ENCODE data around the gene KIAA0319L.

KIAA0319L gene

DNA sequence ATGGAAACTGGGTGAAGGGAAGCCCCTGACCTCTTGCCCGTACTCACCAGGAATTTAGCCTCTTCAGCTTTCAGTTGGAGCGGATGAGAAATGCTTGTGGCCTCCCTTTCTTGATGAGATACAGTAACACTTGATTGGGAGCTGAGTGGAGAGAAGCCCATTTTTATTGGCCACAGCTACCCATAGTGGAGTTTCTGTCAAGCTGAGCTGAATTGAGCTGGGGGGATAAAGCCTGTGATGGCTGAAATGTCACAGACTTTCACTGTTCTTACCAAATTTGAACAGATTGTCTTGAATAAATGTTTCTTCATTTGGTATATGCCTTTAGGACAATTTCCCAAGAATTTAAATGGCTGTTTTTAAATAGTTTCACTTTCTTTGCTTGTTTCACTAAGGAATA lies 162.8 kb downstream of the KIAA0319L start:
- Histone ChIP-seq H3K36me3 (ENCODE audit: control insufficient read depth, low read length) (peaks cover 68% of the 10 kb centered on the region), H4K20me1 (ENCODE audit: control insufficient read depth, insufficient read depth, low read depth, low read length) (no peaks in the 10 kb centered on the region), H3K4me1 (ENCODE audit: control insufficient read depth, low read length) (no peaks in the 10 kb centered on the region), H3K9me3 (ENCODE audit: control insufficient read depth, insufficient read depth, low read length) (no peaks in the 10 kb centered on the region), H3K27me3 (ENCODE audit: control insufficient read depth, low read length) (no peaks in the 10 kb centered on the region), H3K27ac (ENCODE audit: low read depth, low read length) (no peak overlapping the region), H3K9me2 (replicated peaks; ENCODE audit: control insufficient read depth, low read length) (no peaks in the 10 kb centered on the region), H3F3A (ENCODE audit: control insufficient read depth, insufficient read depth) (no peaks in the 10 kb centered on the region), H3K4me2 (ENCODE audit: low read length) (no peak overlapping the region), H3K79me2 (ENCODE audit: control insufficient read depth, low read length) (no peaks in the 10 kb centered on the region), H3K4me3 (ENCODE audit: low read length) (no peak overlapping the region)
- no peak for TF ChIP-seq EZH2phosphoT487 (IDR thresholded peaks at IDR 0.05; ENCODE audit: borderline replicate concordance, low read length)
- no peak for TF ChIP-seq CTCF (IDR thresholded peaks at IDR 0.05; ENCODE audit: low read depth, low read length, poor library complexity, severe bottlenecking)

- TF ChIP-seq CTCF (IDR thresholded peaks at IDR 0.05; ENCODE audit: low read depth, low read length, poor library complexity, severe bottlenecking) (no peak), EZH2phosphoT487 (IDR thresholded peaks at IDR 0.05; ENCODE audit: borderline replicate concordance, low read length) (no peak)
- Histone ChIP-seq H3K36me3 (ENCODE audit: control insufficient read depth, low read length) (peaks cover 57% of the 10 kb centered on the region), H3K4me2 (ENCODE audit: low read length) (no peak overlapping the region)
Observed at GRCh38 chr1:35390600-35391494, 166.4 kb downstream of the KIAA0319L start.

DNA sequence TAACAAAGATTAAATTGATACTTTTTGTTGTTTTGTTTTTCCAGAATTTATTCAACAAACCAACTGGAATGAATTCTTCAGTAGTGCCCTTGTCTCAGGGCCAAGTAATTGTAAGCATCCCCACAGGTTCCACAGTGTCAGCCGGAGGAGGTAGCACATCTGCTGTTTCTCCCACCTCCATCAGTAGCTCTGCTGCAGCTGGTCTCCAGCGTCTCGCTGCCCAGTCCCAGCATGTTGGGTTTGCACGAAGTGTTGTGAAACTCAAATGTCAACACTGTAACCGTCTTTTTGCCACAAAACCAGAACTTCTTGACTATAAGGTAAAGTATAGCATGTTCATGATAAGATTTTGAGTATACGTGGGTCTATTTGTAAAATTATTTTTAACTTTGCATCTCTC lies 170.2 kb downstream of the KIAA0319L start:
- H3K36me3 ChIP-seq (ENCODE audit: control insufficient read depth, low read length) = peaks cover 29% of the 10 kb centered on the region
- H3K9me2 ChIP-seq (replicated peaks; ENCODE audit: control insufficient read depth, low read length) = no peaks in the 10 kb centered on the region

More at GRCh38 chr1:35390600-35391494, 166.4 kb downstream of the KIAA0319L start:
- Histone ChIP-seq H3K9me2 (replicated peaks; ENCODE audit: control insufficient read depth, low read length) (no peaks in the 10 kb centered on the region), H3K79me2 (ENCODE audit: control insufficient read depth, low read length) (no peaks in the 10 kb centered on the region), H3K9me3 (ENCODE audit: control insufficient read depth, insufficient read depth, low read length) (no peaks in the 10 kb centered on the region), H4K20me1 (ENCODE audit: control insufficient read depth, insufficient read depth, low read depth, low read length) (no peaks in the 10 kb centered on the region), H3F3A (ENCODE audit: control insufficient read depth, insufficient read depth) (no peaks in the 10 kb centered on the region), H3K4me3 (ENCODE audit: low read length) (no peak overlapping the region), H3K4me1 (ENCODE audit: control insufficient read depth, low read length) (no peaks in the 10 kb centered on the region), H3K27me3 (ENCODE audit: control insufficient read depth, low read length) (no peaks in the 10 kb centered on the region), H3K27ac (ENCODE audit: low read depth, low read length) (no peak overlapping the region)

More for the DNA sequence above, 170.2 kb downstream of the KIAA0319L start:
- no peaks in the 10 kb centered on the region for H3F3A ChIP-seq (ENCODE audit: control insufficient read depth, insufficient read depth)
- no peaks in the 10 kb centered on the region for H3K9me3 ChIP-seq (ENCODE audit: control insufficient read depth, insufficient read depth, low read length)
- no peak for TF ChIP-seq EZH2phosphoT487 (IDR thresholded peaks at IDR 0.05; ENCODE audit: borderline replicate concordance, low read length)
- no peak for TF ChIP-seq CTCF (IDR thresholded peaks at IDR 0.05; ENCODE audit: low read depth, low read length, poor library complexity, severe bottlenecking)
- H3K4me2 ChIP-seq (ENCODE audit: low read length) = no peak overlapping the region
- no peaks in the 10 kb centered on the region for H3K79me2 ChIP-seq (ENCODE audit: control insufficient read depth, low read length)
- no peaks in the 10 kb centered on the region for H3K4me1 ChIP-seq (ENCODE audit: control insufficient read depth, low read length)
- H3K27ac ChIP-seq (ENCODE audit: low read depth, low read length) = no peak overlapping the region
- no peak overlapping the region for H3K4me3 ChIP-seq (ENCODE audit: low read length)
- H4K20me1 ChIP-seq (ENCODE audit: control insufficient read depth, insufficient read depth, low read depth, low read length) = no peaks in the 10 kb centered on the region
- no peaks in the 10 kb centered on the region for H3K27me3 ChIP-seq (ENCODE audit: control insufficient read depth, low read length)

All from DOHH2 (cell line).